Common myeloid progenitor, CD34-positive (primary cell): Measurements from ENCODE around the gene STEEP1.

ENCODE experiments used
- CTCF ChIA-PET: fragments of 350-600 bp; sonication (Branson Sonifier 250); formaldehyde crosslinking; loops from one replicate; lab custom pipeline; 2021; ENCODE audit warnings: antibody characterized with exemption; lab: Charles Lee
- POLR2A ChIA-PET: fragments of 350-600 bp; sonication (Branson Sonifier 250); formaldehyde crosslinking; loops from one replicate; lab custom pipeline; 2021; ENCODE audit warnings: antibody characterized with exemption; lab: Charles Lee
- DNase-seq, 3 donors: peaks; one replicate each; pipeline versions ENCODE4 v3.0.0 to v3.0.0-alpha.2; 2013
- H3K27ac ChIP-seq, 2 experiments: 1 replicate in 1 of 2; 2 replicates in 1 of 2; pipeline ENCODE4 v1.7.0; 2013; ENCODE audit warnings: inconsistent platforms in 2 of 2, low read length in 2 of 2, mild to moderate bottlenecking in 2 of 2, low read depth in 1 of 2, moderate library complexity in 1 of 2; ENCODE audit not compliant: severe bottlenecking in 2 of 2, insufficient read depth in 1 of 2, poor library complexity in 1 of 2
- H3K27me3 ChIP-seq, 5 experiments: replicated peaks in 2 of 5; 1 replicate in 3 of 5; 2 replicates in 2 of 5; pipeline versions ENCODE4 v1.6.1 to v1.7.0; 2013; ENCODE audit warnings: low read length in 4 of 5, mild to moderate bottlenecking in 2 of 5, moderate library complexity in 2 of 5, inconsistent platforms in 1 of 5; ENCODE audit not compliant: insufficient read depth in 5 of 5, control insufficient read depth in 4 of 5
- H3K36me3 ChIP-seq, 4 experiments: 1 replicate in 2 of 4; 2 replicates in 2 of 4; pipeline versions ENCODE4 v1.6.1 to v1.7.0; 2013; ENCODE audit warnings: low read length in 3 of 4, control low read depth in 1 of 4, mild to moderate bottlenecking in 1 of 4; ENCODE audit not compliant: control insufficient read depth in 4 of 4, insufficient read depth in 4 of 4
- H3K4me1 ChIP-seq, 4 experiments: 1 replicate in 3 of 4; 2 replicates in 1 of 4; pipeline versions ENCODE4 v1.6.1 to v1.7.1; 2013; ENCODE audit warnings: low read length in 3 of 4, mild to moderate bottlenecking in 3 of 4, control low read depth in 1 of 4, inconsistent platforms in 1 of 4, moderate library complexity in 1 of 4; ENCODE audit not compliant: control insufficient read depth in 4 of 4, insufficient read depth in 4 of 4; ENCODE audit errors: control extremely low read depth in 1 of 4
- H3K4me3 ChIP-seq, 7 experiments: 1 replicate in 4 of 7; 2 replicates in 3 of 7; pipeline versions ENCODE4 v1.5.1 to v1.7.0; 2013; ENCODE audit warnings: mild to moderate bottlenecking in 7 of 7, low read length in 6 of 7, moderate library complexity in 6 of 7, inconsistent platforms in 2 of 7, low read depth in 2 of 7, control low read depth in 1 of 7; ENCODE audit not compliant: insufficient read depth in 4 of 7, control insufficient read depth in 1 of 7; ENCODE audit errors: extremely low read depth in 1 of 7
- H3K9me3 ChIP-seq, 5 experiments: 1 replicate in 4 of 5; 2 replicates in 1 of 5; pipeline versions ENCODE4 v1.6.1 to v1.7.1; 2013; ENCODE audit warnings: low read length in 4 of 5, mild to moderate bottlenecking in 2 of 5, inconsistent platforms in 1 of 5, low read depth in 1 of 5, moderate library complexity in 1 of 5; ENCODE audit not compliant: control insufficient read depth in 4 of 5, insufficient read depth in 2 of 5; ENCODE audit errors: control extremely low read depth in 1 of 5
- WGBS: methylation state at CpG from one replicate; pipeline ENCODE4 v1.1.5; 2013; ENCODE audit not compliant: insufficient coverage; 5-methylcytosine and 5-hydroxymethylcytosine counted together

Gene STEEP1

DNA sequence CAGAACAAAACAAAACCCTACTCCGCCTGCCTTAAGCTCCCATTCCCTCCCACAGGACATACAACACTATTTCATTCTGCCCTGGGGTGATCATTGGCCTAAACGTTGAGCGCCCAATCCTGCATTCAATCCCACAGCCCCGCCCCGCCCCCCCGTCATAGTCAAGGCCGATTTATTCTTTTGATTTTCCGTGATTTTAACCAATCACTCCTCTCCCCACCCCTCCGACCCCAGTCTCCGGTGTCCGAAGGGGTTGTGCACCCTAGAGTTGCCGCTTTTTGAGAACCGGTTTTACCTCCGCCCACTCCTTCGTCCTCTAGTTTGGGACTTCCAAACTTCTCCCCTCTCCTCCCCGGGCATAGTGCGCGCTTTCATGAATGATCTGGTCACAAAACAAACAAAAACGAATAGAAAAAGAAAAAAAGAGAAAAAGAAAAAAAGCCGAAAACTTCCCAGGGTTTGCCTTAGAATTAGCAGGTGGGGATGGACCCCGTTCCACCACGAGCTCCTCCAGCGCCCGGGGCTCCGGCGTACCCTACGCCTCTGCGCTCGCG, 8.7 kb upstream of the STEEP1 start:
- H3K27me3 ChIP-seq, result peaks cover 0 to 2% (median 0%) of the 10 kb centered on the region in 5 experiments
- H3K27ac ChIP-seq, result peak overlapping the region in 1 of 2 experiments; percentile 81
- peak overlapping the region; percentile 20 to 85 (median 75) for H3K4me3 ChIP-seq
- H3K4me1 ChIP-seq, result peaks cover 0 to 16% (median 12%) of the 10 kb centered on the region in 4 experiments
- 33% methylated on average over 24 of the region's 30 CpGs for WGBS
- DNase-seq, result peak in 2 of 3 donors; percentile 24 to 40
- ChIA-PET POLR2A (interaction anchor here (0.6 to 2.0 kb wide), 6 partner anchors 9 to 727 kb away, joined by 3 to 7 read pairs (median 4); partner anchors contain the start of genes NKRF and STEEP1), CTCF (interaction anchor here (1.4 kb wide), 1 partner anchor 14 kb away, joined by 4 read pairs; no protein-coding TSS in a partner anchor)
- no peaks in the 10 kb centered on the region for H3K36me3 ChIP-seq
- H3K9me3 ChIP-seq, result no peaks in the 10 kb centered on the region

DNA sequence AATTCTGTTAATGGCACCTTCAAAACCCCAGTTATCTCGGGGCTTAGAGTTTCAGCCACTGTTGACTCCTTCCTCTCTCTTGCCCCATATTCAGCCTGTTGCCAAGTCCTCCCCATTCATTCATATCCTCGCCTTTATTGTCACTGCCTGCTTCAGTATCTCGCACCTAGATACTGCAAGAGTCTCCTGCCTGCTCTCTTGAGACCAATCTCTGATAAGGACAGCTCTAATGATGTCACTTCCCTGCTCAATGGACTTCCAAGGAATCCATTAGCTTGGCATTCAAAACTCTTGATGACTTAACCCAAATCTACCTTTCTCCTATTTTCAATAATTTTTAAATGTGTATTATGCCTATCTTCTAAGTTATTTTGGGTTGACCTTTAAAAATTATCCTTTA, 8.0 kb upstream of the STEEP1 start:
- no peak for DNase-seq
- no peaks in the 10 kb centered on the region for H3K9me3 ChIP-seq
- no peak overlapping the region for H3K27ac ChIP-seq
- peak overlapping the region in 6 of 7 experiments; percentile 62 to 85 (median 78) for H3K4me3 ChIP-seq
- H3K4me1 ChIP-seq, result peaks cover 0 to 16% (median 12%) of the 10 kb centered on the region in 4 experiments
- 55% methylated on average over 3 of the region's 3 CpGs for WGBS
- no peaks in the 10 kb centered on the region for H3K36me3 ChIP-seq
- POLR2A ChIA-PET, result no interaction called here
- CTCF ChIA-PET, result no interaction called here
- H3K27me3 ChIP-seq, result peaks cover 0 to 2% (median 0%) of the 10 kb centered on the region in 5 experiments

DNA sequence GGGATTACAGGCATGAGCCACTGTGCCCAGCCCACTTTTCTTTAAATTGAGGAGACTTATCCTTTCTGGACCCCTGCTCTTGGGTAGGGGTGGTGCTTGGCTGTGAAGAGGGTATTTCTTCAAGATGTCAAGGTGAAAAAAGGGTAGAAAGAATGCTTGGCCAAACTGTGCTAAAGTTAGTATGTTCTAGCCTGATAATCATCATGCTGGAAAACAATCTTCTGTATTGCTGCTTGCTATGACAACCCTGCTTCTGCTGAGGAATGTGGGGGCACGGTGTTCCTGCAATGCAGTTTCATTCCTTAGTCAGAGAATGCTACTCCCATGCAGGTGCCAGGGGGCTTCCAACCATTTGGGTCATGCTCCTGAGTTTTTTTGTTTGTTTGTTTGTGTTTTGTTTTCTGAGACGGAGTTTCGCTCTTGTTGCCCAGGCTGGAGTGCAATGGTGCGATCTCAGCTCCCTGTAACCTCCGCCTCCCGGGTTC, 5.2 kb upstream of the STEEP1 start:
- Histone ChIP-seq H3K4me1 (peaks cover 0 to 10% (median 6%) of the 10 kb centered on the region in 4 experiments), H3K27me3 (peaks cover 0 to 3% (median 0%) of the 10 kb centered on the region in 5 experiments), H3K9me3 (no peaks in the 10 kb centered on the region), H3K4me3 (no peak overlapping the region), H3K27ac (no peak overlapping the region), H3K36me3 (no peaks in the 10 kb centered on the region)
- ChIA-PET POLR2A (interaction anchor here (0.6 kb wide), 1 partner anchor 14 kb away, joined by 4 read pairs; no protein-coding TSS in a partner anchor), CTCF (no interaction called here)
- no peak for DNase-seq
- WGBS, result 98% methylated on average over 6 of the region's 6 CpGs

DNA sequence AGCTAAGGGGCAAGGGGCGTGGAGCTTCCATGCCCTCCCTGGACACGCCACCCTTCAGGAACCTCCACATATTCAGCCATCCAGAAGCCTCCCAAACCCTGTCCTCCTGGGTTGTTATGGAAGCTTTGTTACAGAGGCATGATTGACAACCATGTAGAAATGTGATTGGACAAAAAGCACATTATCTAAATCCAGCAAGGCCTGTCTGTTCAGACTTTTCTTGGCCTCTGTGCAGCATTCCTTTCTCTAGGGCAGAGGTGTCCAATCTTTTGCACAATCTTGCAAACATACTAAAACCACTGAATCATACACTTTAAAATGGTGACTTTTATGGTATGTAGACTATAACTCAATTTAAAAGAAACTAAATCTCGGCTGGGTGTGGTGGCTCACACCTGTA, 12.7 kb downstream of the STEEP1 start:
- POLR2A ChIA-PET, result no interaction called here
- WGBS, result 83% methylated on average over 3 of the region's 3 CpGs
- H3K27me3 ChIP-seq, result no peaks in the 10 kb centered on the region
- CTCF ChIA-PET, result no interaction called here
- H3K36me3 ChIP-seq, result peaks cover 2 to 4% (median 3%) of the 10 kb centered on the region in 4 experiments
- DNase-seq, result no peak
- H3K4me3 ChIP-seq, result no peak overlapping the region
- H3K9me3 ChIP-seq, result peaks cover 0 to 2% (median 0%) of the 10 kb centered on the region in 5 experiments
- H3K4me1 ChIP-seq, result no peaks in the 10 kb centered on the region
- H3K27ac ChIP-seq, result no peak overlapping the region

DNA sequence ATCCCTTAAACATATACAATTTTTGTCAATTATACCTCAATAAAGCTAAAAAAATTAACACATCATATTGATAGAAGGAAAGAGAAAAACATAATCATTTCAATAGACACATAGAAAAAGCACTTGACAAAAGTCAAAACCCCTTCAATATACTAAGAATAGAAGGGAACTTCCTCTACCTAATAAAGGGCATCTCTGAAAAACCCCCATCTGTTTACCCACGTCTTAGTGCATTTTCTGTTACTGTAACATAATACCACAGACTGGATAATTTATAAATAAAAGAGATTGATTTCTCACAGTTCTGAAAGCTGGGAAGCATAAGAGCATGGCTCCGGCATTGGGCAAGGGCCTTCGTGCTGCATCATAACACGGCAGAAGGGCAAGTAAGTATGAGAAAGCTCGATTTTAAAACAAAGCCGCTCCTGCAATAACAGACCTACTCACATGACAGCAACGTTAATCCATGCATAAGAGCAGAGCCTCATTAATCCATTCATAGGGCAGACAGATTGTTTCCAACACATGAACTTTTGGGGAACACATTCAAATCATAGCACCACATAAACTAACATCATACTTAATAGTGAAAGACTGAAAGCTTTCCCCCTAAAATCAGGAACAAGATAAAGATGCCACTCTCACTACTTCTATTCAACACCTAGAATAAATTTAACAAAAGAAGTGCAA, 15.7 kb downstream of the STEEP1 start:
- Histone ChIP-seq H3K27me3 (no peaks in the 10 kb centered on the region), H3K36me3 (peaks cover 0 to 2% (median 0%) of the 10 kb centered on the region in 4 experiments), H3K9me3 (no peaks in the 10 kb centered on the region), H3K4me3 (no peak overlapping the region), H3K4me1 (no peaks in the 10 kb centered on the region), H3K27ac (no peak overlapping the region)
- no peak for DNase-seq
- CTCF ChIA-PET, result no interaction called here
- POLR2A ChIA-PET, result no interaction called here
- 98% methylated on average over 5 of the region's 7 CpGs for WGBS

DNA sequence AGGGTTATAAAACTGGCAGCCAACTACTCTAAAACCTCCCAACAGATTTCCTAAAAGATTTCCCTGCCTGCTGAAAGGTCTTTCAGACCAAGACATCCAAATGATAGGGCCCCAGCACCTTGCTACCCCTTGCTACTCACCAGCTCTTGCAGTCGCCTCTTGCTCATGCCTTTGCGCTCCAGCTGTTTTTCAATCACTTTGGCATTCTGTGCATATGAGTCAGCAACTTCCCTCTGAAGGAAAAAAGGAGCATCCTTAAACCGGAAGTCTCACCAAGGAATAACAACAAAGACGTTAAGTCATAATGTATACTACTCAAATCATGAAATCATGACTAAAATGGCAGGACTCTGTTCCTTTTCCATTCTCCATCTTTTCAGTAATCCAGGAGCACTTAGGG, 24.0 kb downstream of the STEEP1 start:
- H3K4me1 ChIP-seq, result no peaks in the 10 kb centered on the region
- DNase-seq, result no peak
- H3K9me3 ChIP-seq, result no peaks in the 10 kb centered on the region
- H3K4me3 ChIP-seq, result no peak overlapping the region
- no peaks in the 10 kb centered on the region for H3K27me3 ChIP-seq
- peaks cover 0 to 21% (median 5%) of the 10 kb centered on the region in 4 experiments for H3K36me3 ChIP-seq
- H3K27ac ChIP-seq, result no peak overlapping the region
- POLR2A ChIA-PET, result no interaction called here
- CTCF ChIA-PET, result no interaction called here
- WGBS, result 94% methylated on average over 2 of the region's 4 CpGs

DNA sequence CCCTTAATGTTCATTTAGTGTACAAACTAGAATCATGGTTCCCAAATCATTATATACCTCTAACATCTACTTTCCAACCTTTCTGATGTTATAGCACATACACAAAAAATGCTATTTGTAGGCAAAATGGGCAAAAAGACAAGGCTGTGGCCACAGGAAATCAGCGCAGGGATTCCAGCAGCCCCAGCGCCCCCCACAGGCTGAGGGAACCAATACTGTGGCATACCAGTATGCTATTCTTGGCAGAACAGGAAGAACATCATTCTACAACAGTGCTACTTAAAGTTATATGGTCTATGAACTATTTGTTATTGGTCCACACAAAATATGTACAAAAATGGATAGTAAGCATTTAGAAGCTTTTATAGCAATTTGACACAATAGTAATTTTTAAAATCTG, 25.3 kb downstream of the STEEP1 start:
- 100% methylated on average over 1 of the region's 2 CpGs for WGBS
- no peaks in the 10 kb centered on the region for H3K9me3 ChIP-seq
- ChIA-PET CTCF (no interaction called here), POLR2A (no interaction called here)
- no peak overlapping the region for H3K4me3 ChIP-seq
- H3K27me3 ChIP-seq, result no peaks in the 10 kb centered on the region
- no peaks in the 10 kb centered on the region for H3K4me1 ChIP-seq
- no peak for DNase-seq
- H3K27ac ChIP-seq, result no peak overlapping the region
- H3K36me3 ChIP-seq, result peaks cover 0 to 21% (median 5%) of the 10 kb centered on the region in 4 experiments
